Embryonic facial prominence (tissue), 1 donor: ENCODE results near the gene MFSD6L.

ENCODE experiments used
- DNase-seq: peaks from one replicate; pipeline ENCODE4 v3.0.0-alpha.2; 2016; ENCODE audit errors: extremely low spot score

MFSD6L gene, protein sequence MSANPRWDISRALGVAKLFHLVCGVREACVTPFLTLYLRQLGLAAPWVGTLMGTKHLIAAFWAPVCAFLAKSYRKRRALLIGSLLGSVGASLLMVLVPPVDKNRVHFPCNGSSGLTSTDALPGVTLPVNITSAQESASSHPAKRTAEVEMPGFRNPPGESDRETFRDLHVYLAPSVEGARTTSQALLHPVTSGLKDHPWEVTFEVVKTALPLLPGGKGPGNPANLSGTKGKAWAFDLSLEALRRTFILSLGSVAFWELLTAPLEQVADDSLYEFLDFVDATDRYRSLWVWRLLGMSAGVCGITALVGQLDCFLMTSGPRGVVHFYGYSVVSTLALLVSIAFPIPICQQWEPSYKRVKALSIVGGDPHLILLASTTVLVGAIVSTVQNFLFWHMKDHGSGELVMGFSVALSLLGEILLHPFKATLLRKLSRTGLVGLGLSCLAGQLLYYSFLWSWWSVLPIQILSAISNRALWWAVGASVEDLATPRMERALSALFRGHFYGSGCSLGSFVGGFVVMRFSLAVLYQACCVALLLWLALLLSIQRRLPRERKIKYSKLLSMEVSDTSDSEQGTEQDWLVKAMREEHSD

DNA sequence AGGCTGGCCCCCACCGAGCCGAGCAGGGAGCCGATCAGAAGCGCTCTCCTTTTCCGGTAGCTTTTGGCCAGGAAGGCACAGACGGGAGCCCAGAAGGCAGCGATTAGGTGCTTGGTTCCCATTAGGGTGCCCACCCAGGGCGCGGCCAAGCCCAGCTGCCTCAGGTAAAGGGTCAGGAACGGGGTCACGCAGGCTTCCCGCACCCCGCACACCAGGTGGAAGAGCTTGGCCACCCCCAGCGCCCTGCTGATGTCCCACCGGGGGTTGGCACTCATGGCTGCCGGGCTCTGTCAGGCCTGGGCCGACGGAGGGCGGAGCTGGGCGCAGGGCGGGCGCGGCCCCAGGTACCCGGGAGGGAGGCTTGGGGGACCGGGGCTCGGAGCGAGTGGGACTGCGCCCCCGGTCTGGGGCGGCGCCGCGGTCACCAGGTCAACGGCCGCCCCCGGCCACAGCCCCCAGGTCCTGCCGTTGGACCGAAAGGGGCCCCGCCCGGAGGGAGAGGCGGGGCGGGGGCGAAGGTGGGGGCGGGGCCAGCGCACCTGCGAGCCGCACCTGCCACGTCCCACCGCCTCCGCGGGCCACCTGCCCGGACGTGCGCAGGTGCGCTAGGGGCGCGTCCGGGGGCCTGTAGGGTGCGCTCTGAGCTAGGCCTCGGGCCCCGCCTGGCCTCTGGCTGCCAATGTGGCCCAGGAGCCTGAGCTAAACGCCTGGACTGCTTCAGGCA, at the start of gene MFSD6L:
Gene MFSD6L, minus strand, starts transcription at position 520 of the 724 bp plus-strand sequence. Its CDS starts 245 bp downstream, at position 275.
- DNase-seq, result no peak

DNA sequence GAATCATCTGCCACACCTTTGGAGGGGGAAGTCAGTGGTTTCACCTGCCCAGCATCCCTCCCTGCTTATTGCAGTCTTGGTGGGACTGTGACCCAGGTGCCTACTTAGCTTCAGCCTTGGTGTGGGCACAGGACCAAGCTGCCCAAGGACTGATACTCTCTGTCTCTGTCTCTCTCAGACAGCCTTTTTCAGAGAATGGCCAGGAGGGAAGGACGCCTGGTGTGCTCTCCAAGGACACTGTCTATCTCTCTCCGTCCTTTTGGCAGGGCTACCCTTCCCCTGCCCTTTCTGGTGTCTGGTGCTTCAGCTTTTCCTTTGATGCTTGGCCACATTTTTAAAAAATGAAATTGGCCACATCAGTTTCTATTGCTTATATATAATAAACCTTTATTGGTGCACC, 48.7 kb upstream of the MFSD6L start:
- DNase-seq, result no peak

GRCh38 chr17:8846768-8847211, 47.6 kb upstream of the MFSD6L start:
- DNase-seq, result no peak

DNA sequence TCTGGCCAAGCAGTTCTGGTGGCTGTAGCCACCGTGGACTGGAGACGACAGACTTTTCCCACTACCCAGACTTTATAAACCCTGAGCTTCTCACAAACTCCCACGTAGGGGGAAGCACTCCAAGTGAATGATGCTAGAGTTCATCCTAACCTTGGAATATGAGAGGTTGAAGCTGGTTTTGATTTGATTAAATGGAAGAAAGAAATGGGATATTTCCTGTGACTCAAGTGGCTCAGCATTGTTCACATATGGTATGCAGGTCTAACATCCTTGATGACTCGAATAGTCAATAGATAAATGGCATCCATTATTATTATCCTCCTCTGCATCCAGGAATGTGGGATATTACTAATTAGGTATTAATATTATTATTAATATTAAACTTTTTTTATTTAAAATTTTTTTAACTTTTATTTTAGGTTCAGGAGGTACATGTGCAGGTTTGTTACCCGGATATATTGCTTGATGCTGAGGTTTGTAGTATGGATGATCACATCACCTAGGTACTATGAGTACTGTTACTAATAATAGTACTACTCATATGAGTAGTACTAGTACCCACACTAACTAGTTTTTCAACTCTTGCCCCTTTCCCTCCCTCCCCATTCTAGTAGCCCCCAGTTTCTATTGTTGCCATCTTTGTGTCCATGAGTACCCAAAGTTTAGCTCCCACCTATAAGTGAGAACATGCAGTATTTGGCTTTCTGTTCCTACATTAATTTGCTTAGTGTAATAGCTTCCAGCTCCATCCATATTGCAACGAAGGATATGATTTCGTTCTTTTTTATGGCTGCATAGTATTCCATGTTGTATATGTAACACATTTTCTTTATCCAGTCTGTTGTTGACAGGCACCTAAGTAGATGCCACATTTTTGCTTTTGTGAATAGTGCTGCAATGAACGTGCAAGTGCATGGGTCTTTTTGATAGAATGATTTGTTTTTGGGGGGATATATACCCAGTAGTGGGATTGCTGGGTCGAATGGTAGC, 45.4 kb upstream of the MFSD6L start:
- DNase-seq, result no peak

DNA sequence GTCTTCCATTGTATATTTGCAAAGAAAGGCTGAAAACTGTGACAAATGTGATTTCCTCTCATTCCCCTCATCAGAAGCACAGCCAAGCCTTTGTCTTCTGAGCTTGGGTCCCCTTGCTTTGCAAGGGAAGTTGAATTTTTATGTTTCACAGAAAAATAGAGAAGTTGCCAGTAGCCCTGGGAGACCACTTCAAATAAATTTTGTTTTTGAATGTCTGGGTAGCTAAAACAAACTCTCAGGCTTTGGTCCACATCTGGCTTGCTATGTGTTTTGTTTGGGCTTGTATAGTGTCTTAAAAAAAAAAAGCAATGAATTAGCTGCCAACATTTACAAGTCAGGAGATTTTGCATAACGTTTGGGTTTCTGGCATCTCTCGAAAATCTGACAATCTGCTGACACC, 44.2 kb upstream of the MFSD6L start:
- no peak for DNase-seq

DNA sequence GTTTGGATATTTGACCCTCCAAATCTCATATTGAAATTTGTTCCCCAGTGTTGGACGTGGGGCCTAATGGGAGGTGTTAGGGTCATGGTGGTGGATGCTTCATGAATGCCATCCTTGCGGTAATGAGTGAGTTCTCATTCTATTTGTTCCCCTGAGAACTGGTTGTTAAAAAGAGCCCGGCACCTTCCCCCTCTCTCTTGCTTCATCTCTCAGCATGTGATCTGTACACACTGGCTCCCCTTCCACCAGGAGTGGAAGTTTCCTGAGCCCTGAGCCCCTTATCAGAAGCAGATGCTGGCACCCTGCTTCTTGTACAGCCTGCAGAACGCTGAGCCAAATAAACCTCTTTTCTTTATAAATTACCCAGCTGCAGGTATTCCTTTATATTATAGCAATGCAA, 42.7 kb upstream of the MFSD6L start:
- DNase-seq, result no peak

DNA sequence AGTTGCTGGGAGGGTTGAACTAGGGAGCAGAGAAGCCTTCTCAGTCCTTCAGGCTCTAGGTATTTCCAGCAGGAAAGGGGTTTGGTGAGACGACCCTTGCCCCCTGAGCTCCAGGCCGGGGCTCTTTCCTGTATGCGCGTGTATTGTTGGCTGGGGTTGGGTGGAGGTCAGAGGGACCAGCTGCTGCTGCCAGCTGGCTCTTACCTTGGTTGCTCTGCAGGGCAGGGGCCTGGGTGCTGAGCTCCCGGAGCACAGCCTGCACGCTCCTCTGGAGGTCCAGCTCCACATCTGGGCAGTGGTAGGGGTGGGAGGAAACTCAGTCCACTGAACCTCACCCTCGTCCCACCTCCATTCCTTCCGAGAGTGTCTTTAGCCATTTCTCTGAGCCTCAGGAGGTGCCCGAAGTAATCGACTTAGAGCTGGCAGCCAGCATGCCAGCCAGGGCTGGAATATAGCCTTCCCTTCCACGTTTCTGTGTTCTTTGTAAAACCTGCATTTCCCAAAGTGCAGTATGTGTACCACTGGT, 40.3 kb upstream of the MFSD6L start:
- DNase-seq, result no peak

DNA sequence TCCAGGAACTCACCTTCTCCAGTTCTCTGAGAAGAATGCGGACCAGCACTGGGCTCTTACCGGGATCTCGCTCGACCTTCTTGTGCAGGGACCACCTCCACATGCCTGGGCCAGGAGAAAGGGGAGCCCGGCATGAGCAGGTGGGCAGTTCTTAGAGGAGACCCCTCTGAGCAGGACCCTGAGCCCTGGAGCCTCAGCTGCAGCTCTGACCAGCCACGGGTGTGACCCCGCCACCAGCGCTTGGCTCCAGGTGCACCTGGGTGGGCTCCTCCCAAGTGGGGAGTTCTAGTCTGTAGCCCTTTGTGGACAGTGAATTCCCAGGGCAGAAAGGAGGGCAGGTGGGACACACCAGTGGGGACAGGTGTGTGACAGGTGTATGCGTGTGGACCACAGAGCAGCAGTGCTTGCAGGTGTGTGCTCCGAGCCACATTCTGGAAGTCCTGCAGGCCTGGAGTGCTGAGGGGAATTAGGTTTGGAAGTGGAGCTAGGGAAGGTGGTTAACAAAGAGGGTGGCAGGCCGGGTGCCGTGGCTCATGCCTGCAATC, 39.5 kb upstream of the MFSD6L start:
- no peak for DNase-seq

GRCh38 chr17:8837563-8838075, 38.5 kb upstream of the MFSD6L start:
- DNase-seq, result no peak

DNA sequence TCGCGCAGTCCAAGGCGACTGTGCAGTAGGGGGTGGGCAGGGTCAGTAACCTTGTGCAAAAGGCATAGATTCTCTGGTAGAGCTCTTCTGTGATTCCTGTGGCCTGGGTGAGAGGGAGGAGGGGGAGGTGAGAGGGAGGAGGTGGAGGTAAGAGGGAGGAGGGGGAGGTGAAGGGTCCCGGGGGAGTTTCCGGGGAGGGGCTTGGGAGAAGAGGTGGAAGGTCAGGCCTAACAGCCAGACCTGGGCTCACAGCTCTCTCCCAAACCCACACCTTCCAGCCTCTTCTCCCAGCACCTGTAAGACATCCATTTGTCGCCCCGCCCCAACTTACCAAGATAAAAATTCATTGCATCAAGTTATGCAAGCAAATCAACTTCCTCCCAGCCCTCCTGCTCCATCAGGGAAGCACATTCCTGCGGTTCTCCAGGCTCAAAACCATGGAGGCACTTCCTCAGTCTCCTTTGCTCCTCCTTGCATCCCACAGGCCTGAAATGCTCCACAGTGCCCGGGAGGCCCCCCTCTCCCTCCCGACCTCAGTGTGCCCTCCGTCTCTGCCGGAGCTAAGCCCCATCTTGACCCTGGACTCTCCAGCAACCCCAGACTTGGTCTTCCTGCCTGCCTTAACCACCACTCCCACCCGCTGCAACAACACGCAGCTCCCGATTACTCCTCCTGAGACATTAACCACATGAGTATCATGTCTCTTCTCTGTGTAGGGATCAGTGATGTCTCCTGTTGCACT, 37.8 kb upstream of the MFSD6L start:
- DNase-seq, result no peak

DNA sequence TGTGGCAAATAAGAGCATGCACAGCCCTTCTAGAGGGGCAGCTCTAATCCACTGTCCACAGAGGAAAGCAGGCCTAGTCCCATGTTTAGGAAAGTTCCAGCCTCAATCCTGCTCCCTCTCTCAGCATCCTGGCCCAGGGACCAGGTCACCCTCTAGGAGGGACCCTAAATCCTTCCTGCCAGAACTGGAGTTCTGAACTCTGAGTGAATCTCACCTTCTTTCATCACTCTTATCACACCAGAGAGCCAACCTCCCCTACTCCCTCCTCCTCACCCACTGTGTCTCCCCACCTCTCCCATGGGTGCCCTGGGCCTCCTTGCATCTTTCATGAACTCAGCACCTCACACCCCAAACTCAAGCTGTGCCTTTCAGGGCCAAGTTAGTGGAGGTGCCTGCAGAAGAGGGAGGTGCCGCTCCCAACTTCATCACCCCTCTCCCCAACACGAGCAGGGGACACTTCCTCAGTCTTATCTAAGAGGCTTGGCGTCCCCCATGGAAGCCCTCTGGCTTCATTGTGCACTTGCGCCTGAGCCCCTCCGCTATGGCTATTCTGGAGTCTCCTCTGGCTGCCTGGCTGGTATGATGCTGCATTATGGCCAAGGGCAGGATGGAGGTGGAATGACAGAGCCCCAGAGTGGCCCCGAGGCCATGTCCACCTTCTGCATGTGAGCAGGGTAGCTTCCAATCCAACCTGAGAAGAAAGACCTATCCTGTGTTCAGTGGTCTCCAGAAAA, 36.6 kb upstream of the MFSD6L start:
- DNase-seq, result no peak

GRCh38 chr17:8835106-8835505, 35.9 kb upstream of the MFSD6L start:
- no peak for DNase-seq

GRCh38 chr17:8832711-8833352, 33.7 kb upstream of the MFSD6L start:
- no peak for DNase-seq

GRCh38 chr17:8831234-8831849, 32.2 kb upstream of the MFSD6L start:
- no peak for DNase-seq

- no peak for DNase-seq
Observed at GRCh38 chr17:8830141-8830540, 31.0 kb upstream of the MFSD6L start.

DNA sequence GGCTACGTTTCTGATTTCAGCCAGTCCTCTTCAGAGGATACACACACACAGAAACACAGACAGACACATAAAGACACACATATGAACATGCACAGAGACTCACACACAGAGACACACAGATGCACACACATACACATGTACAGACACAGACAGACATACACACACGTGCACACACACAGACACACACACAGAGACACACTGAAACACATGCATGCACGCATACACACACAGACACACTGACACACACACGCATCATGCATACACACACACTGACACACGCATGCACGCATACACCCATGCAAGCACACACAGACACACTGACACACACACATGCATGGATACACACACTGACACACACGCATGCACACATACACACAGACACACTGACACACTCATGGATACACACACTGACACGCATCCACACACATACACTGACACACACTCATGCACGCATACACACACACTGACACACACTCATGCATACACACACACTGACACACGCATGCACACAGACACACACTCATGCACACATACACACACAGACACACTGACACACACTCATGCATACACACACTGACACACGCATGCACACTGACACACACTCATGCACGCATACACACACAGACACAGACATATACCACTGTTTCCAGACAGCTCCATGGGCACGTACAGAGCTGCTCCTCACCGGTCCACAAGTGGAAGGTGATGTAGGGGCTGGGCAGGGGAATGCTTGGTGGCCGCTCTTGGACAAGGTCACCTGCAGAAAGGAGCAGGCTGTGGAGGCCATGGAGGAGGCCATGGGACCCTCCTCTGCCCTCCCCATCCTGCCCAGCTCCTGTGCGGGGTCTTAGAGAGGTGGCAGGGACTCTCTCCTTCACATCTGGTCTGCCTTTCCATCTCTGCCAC, 30.1 kb upstream of the MFSD6L start:
- no peak for DNase-seq

GRCh38 chr17:8828517-8828875, 29.3 kb upstream of the MFSD6L start:
- no peak for DNase-seq
